Hepatocyte (in vitro differentiated cells): ENCODE measurements around the gene IL1RAPL1. TPM values are rescaled to one million over a fixed set of nuclear protein-coding genes. Genes with fewer than 3 reads are reported as not detected.

ENCODE experiments used
- DNase-seq: peaks from one replicate; pipeline ENCODE4 v3.0.0-alpha.2; 2016; ENCODE audit warnings: low spot score
- H2AFZ ChIP-seq: fragments of 200-600 bp; sonication (generic); 2 replicates; pipeline ENCODE4 v1.6.0; 2016; ENCODE audit warnings: antibody characterized with exemption, mild to moderate bottlenecking
- H3K27ac ChIP-seq: fragments of 200-600 bp; sonication (generic); 2 replicates; pipeline ENCODE4 v1.5.1; 2016; ENCODE audit warnings: mild to moderate bottlenecking
- H3K27me3 ChIP-seq: fragments of 200-600 bp; sonication (generic); 2 replicates; pipeline ENCODE4 v1.6.1; 2016
- H3K36me3 ChIP-seq: fragments of 200-600 bp; sonication (generic); replicated peaks from 2 replicates; pipeline ENCODE4 v1.5.1; 2016; ENCODE audit warnings: low read depth; ENCODE audit not compliant: insufficient read depth
- H3K4me1 ChIP-seq: fragments of 200-600 bp; sonication (generic); 2 replicates; pipeline ENCODE4 v1.5.1; 2016; ENCODE audit warnings: mild to moderate bottlenecking, moderate library complexity; ENCODE audit not compliant: insufficient read depth
- H3K4me2 ChIP-seq: fragments of 200-600 bp; sonication (generic); 2 replicates; pipeline ENCODE4 v1.6.0; 2016
- H3K4me3 ChIP-seq: fragments of 200-600 bp; sonication (generic); 2 replicates; pipeline ENCODE4 v1.5.1; 2016; ENCODE audit warnings: mild to moderate bottlenecking
- H3K79me2 ChIP-seq: fragments of 200-600 bp; sonication (generic); 2 replicates; pipeline ENCODE4 v1.6.0; 2017; ENCODE audit warnings: mild to moderate bottlenecking
- H3K9me2 ChIP-seq: fragments of 200-600 bp; sonication (generic); replicated peaks from 2 replicates; pipeline ENCODE4 v1.6.0; 2017; ENCODE audit warnings: mild to moderate bottlenecking; ENCODE audit not compliant: insufficient read depth
- H3K9me3 ChIP-seq: fragments of 200-600 bp; sonication (generic); 2 replicates; pipeline ENCODE4 v1.5.1; 2016; ENCODE audit warnings: low read depth, mild to moderate bottlenecking
- H4K20me1 ChIP-seq: fragments of 200-600 bp; sonication (generic); 2 replicates; pipeline ENCODE4 v1.6.0; 2016; ENCODE audit warnings: mild to moderate bottlenecking; ENCODE audit not compliant: insufficient read depth, poor library complexity, severe bottlenecking
- EZH2 ChIP-seq: fragments of 200-600 bp; sonication (generic); IDR thresholded peaks from 2 replicates; pipeline ENCODE4 v1.6.1; 2016; ENCODE audit warnings: antibody characterized with exemption, mild to moderate bottlenecking, borderline replicate concordance
- EZH2phosphoT487 ChIP-seq: fragments of 200-600 bp; sonication (generic); IDR thresholded peaks from one replicate; pipeline ENCODE4 v1.6.1; 2018; ENCODE audit warnings: antibody characterized with exemption, mild to moderate bottlenecking, low read depth, moderate library complexity; ENCODE audit not compliant: unreplicated experiment, severe bottlenecking
- WGBS: methylation state at CpG from one replicate; pipeline ENCODE4 v1.1.6; 2016; ENCODE audit warnings: low lambda C conversion rate; ENCODE audit errors: missing lambda C conversion rate; 5-methylcytosine and 5-hydroxymethylcytosine counted together
- polyA plus RNA-seq: library from polyadenylated mRNA; unstranded; fragments of >200 nt; fragmentation: Nextera tagmentation; extraction: Ambion mirVana; gene quantifications from 2 replicates; pipeline ENCODE4 v1.2.1, GENCODE V29; 2016
- total RNA-seq: library from RNA; depleted of rRNA; stranded (reverse); fragments of >200 nt; gene quantifications from 2 replicates; pipeline ENCODE4 v1.2.3, GENCODE V29; 2014
- TF ChIP-seq, protein P1 (sequence below): fragments of 200-600 bp; sonication (generic); IDR thresholded peaks from 2 replicates; pipeline ENCODE4 v1.5.1; 2016; ENCODE audit warnings: antibody characterized with exemption, mild to moderate bottlenecking; ENCODE audit not compliant: poor library complexity

The IL1RAPL1 gene
- total and polyA plus RNA-seq, 2 experiments from 2014 or later: 0.89 to 2.7 TPM

DNA sequence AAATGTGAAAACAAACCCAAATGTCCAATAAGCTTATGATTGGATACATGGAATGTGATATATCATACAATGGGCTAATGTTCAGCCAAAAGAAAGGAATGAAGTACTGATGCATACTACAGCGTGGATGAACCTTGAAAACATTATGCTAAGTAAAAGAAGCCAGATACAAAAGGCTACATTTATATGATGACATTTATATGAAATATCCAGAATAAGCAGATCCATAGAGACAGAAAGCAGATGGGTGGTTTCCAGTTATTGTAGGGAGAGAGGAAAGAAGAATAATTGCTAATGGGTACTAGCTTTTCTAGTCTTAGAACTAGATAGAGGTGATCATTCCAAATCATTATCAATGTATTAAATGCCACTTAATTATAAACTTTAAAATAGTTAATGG lies 801.3 kb downstream of the IL1RAPL1 start:
- Histone ChIP-seq H3K4me1 (peaks cover 4% of the 10 kb centered on the region), H3K4me2 (no peak overlapping the region), H3K79me2 (no peaks in the 10 kb centered on the region), H3K9me3 (no peaks in the 10 kb centered on the region), H3K27ac (no peak overlapping the region), H2AFZ (no peak overlapping the region), H3K9me2 (no peaks in the 10 kb centered on the region), H3K36me3 (no peaks in the 10 kb centered on the region), H4K20me1 (no peaks in the 10 kb centered on the region), H3K4me3 (no peak overlapping the region), H3K27me3 (no peaks in the 10 kb centered on the region)
- no peak for TF ChIP-seq EZH2
- TF ChIP-seq, protein P1, sequence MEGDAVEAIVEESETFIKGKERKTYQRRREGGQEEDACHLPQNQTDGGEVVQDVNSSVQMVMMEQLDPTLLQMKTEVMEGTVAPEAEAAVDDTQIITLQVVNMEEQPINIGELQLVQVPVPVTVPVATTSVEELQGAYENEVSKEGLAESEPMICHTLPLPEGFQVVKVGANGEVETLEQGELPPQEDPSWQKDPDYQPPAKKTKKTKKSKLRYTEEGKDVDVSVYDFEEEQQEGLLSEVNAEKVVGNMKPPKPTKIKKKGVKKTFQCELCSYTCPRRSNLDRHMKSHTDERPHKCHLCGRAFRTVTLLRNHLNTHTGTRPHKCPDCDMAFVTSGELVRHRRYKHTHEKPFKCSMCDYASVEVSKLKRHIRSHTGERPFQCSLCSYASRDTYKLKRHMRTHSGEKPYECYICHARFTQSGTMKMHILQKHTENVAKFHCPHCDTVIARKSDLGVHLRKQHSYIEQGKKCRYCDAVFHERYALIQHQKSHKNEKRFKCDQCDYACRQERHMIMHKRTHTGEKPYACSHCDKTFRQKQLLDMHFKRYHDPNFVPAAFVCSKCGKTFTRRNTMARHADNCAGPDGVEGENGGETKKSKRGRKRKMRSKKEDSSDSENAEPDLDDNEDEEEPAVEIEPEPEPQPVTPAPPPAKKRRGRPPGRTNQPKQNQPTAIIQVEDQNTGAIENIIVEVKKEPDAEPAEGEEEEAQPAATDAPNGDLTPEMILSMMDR: no peak
- no peak for TF ChIP-seq EZH2phosphoT487
- WGBS: 54% methylated on average over 1 of the region's 1 CpG
- DNase-seq: no peak

DNA sequence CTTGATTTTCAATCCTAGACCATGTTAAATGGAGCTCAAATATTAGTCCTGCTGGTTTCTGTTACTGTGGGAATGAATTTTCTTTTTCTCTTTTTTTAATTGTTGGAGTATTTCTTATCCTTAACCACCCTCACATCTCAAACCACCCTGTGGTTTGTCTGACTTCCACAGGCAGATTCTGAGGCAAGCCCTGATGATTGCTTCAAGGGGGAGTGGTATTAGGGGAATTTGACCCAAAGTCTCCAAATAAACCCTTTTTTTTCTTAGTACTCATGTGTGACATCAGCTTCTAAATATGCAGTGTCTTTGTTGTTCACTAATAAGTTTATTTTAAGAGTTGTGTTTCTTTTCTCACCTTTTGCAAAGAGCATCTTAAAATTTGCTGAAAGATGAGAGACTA lies 810.3 kb downstream of the IL1RAPL1 start:
- Histone ChIP-seq H3K9me2 (no peaks in the 10 kb centered on the region), H3K4me2 (no peak overlapping the region), H3K4me1 (no peaks in the 10 kb centered on the region), H3K36me3 (no peaks in the 10 kb centered on the region), H3K4me3 (no peak overlapping the region), H3K27ac (no peak overlapping the region), H2AFZ (no peak overlapping the region), H3K27me3 (no peaks in the 10 kb centered on the region), H4K20me1 (no peaks in the 10 kb centered on the region), H3K9me3 (no peaks in the 10 kb centered on the region), H3K79me2 (no peaks in the 10 kb centered on the region)
- TF ChIP-seq EZH2 (no peak), EZH2phosphoT487 (no peak)
- TF ChIP-seq, protein P1: no peak
- DNase-seq: no peak

DNA sequence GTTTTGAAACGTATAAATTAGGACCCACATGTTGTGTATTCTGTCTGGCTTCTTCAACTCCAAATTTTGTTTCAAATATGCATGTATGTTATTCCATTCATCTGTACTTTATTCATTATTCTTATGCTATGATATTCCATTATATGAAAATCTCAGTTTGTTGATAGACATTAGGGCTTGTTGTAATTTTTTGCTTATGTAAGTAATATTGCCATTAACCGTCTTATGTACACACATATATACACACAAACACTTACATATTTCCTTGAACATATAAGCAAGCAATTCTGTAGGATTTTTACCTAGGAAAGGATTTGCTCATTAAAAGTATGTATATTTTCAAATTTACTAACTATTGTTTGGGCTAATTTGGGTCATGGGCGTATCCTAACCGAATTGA lies 820.1 kb downstream of the IL1RAPL1 start:
- WGBS: 83% methylated on average over 4 of the region's 4 CpGs
- H3K9me2 ChIP-seq: no peaks in the 10 kb centered on the region
- H3K79me2 ChIP-seq: no peaks in the 10 kb centered on the region
- no peaks in the 10 kb centered on the region for H3K36me3 ChIP-seq
- no peak for DNase-seq
- H3K27ac ChIP-seq: no peak overlapping the region
- TF ChIP-seq EZH2 (no peak), EZH2phosphoT487 (no peak)
- TF ChIP-seq, protein P1: no peak
- no peak overlapping the region for H2AFZ ChIP-seq
- no peaks in the 10 kb centered on the region for H3K4me1 ChIP-seq
- H3K9me3 ChIP-seq: no peaks in the 10 kb centered on the region
- H3K4me3 ChIP-seq: no peak overlapping the region
- no peaks in the 10 kb centered on the region for H4K20me1 ChIP-seq
- no peak overlapping the region for H3K4me2 ChIP-seq
- no peaks in the 10 kb centered on the region for H3K27me3 ChIP-seq
